Activated CD8-positive, alpha-beta memory T cell treated with anti-CD3 and anti-CD28 coated beads for 1 hour (primary cell): ENCODE data around the gene MAPKAP1.
"Not testable (repeated sequence)": the region's sequence is repeated elsewhere in the genome, so short reads cannot be mapped to it uniquely, and the experiment has no call there.

ENCODE experiments used
- DNase-seq, 2 donors: peaks; one replicate each; pipeline ENCODE4 v3.0.0-alpha.2; 2020; ENCODE audit warnings: low read depth in 1 of 2; ENCODE audit errors: extremely low read depth in 1 of 2

MAPKAP1 gene

DNA sequence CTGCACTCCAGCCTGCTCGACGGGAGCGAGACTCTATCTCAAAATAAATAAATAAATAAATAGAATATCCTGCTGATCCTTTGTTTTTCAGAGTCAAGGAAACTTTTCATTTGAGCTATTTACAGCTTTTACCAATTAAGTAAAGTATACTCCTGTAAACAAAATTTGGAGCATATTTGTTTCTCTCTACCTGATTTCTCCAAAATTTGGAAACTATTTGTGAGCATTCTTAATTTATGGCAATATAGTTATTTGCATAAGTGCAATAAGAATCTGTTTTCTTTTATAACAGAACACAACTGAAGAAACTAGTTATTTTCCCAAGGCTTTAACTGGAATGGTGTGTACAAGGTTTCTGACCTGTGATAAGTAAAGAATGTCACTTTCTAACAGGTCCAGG, 135.2 kb downstream of the MAPKAP1 start:
- DNase-seq: not testable (repeated sequence)

DNA sequence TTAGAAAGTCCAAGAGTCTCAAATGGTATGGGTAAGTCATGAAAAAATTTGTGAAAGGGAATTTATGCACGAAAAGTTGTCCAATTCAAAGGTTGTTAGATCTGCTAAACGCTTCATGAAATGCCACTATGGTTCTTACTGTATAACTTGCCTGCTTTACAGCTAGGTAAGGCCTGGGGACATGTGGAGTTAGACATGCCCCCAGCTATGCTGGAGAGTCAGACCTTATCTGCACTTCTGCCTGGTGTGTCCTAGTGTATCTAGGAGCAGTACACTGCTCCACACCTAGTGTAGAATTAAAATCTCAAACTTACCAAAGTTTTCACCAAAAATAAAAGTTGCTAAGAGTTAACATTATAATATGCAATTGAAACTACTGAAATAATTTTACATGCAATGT, 136.8 kb downstream of the MAPKAP1 start:
- DNase-seq: no peak

DNA sequence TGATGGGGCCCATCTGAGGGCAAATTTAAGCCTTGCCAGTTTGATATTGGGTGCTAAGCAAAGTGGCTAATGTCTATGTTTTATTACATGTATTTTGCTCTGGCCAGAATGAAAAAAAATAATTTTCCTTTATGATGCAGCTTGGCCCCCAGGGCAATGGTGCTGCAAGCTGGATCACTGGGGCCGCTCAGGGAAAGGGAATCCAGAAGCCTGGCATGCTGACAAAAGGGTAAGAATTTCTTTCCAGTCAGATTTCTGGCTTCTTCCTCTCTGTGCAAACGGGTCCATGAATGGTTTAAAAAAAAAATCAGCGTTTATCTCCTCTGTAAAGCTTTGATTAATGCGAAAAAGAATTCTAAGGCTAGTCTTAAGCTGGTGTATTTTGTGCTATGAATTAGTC, 138.4 kb downstream of the MAPKAP1 start:
- no peak for DNase-seq

DNA sequence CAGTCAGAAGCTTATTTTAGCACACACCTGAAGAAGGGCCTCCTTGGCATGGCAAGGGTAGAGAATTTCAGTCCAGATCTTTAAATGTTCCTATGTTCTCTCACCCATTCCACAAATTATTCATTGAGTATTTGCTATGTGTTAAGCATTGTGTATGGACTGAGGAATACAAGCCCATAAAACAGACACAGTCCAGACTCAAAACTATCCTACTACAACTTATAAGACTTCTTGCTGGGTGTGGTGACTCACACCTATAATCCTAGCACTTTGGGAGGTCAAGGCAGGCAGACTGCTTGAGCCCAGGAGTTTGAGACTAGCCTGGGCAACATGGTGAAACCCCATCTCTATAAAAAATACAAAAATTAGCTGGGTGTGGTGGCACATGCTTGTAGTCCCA, 141.0 kb downstream of the MAPKAP1 start:
- not testable (repeated sequence) for DNase-seq

DNA sequence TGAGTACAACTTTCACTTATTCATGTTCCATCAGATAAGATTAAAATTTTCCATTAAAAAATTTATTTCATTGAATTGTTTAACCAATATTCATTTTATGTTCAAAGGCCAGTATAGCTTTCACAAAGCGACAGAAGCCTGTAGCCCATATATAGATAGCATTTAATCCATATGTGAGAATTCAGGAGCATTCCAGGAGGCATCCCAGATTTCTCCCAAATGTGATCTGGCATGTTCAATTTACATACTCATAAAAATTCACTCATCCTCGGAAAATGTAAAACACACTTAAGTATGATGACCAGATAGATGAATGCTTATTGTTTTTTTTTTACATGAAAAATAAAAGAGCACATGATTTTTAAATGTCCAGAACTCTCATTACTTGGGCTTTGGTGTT, 141.9 kb downstream of the MAPKAP1 start:
- DNase-seq: no peak

DNA sequence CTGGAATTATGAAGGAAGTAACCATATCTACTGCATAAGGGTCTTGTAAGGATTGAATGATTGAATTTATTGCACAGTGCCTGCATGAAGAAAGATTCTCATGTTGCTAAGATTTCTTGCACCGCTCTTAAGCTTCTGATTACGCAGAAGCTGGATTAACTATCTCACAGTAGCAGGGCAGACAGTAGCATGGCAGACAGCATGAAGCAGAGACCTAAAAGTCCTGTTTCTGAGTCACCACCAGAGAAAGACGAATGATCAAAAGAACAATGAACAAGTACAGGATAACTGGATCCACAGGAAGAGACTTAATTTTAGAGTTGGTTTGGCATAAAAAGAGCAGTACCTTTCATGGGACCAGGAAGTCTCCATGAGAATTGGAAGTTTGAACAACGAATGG, 142.4 kb downstream of the MAPKAP1 start:
- no peak for DNase-seq

DNA sequence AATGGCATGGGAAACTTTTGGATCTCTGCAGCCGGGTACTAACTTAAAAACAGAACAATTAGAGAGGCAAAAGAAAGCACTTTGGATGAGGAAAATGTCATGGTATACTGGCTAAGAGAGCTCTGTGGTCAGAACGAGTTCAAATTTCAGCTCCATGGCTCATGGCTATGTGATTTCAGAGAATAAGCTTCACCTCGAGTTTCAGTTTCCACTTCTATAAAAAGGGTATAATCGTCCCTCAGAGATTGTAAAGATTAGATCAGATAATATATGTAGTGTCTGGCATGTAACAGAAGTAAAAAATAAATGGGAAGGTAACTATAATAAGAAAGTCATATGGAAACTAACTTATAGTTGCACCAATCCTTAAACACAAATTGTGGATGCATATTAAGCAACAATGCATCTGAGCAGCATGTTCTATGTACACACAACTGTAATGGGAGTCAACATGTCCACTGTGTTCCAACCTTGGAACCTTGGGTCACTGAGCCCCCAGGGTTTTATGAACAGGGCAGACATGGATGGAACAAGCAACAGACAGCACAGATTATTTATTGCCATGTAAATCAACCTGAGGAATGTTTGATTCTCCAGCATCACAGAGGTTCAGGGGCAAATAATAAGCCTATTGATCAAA, 145.4 kb downstream of the MAPKAP1 start:
- no peak for DNase-seq

DNA sequence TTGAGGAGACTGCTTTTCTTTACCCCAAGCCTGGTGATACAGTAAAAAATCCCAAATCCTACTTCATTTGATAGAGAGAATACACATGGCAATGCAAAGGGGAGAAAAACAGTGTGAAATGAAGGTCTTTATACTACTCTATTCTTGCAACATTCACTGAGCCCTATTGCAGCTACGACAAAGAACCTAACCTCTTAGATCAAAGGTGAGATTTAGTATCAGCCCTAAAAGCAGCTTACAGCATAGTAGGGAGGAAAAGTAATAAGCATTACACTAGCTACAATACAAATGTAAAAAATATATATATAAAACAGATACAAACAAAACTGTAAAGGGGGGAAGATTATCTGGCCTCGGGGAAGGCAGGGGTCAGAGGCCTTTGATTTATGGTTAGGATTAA, 147.1 kb downstream of the MAPKAP1 start:
- no peak for DNase-seq

DNA sequence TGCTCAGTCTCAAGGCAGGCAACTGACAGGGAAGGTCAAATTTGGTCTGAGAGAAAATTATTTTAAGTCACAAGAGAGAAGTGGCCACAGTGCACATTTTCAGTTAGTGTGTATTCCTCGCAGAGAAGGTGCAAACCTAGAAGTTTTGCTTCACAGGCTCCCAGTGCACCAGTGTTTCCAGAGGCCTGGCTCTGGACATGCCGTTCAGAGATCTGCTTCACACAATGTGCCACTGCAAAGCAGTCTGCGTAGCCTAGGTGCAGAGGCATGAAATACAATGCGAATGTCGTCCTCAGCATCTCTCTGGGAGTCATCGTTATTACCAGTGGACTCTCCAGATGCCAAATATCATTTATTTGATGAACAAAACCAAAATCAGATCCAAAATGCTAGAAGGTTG, 147.8 kb downstream of the MAPKAP1 start:
- DNase-seq: no peak

DNA sequence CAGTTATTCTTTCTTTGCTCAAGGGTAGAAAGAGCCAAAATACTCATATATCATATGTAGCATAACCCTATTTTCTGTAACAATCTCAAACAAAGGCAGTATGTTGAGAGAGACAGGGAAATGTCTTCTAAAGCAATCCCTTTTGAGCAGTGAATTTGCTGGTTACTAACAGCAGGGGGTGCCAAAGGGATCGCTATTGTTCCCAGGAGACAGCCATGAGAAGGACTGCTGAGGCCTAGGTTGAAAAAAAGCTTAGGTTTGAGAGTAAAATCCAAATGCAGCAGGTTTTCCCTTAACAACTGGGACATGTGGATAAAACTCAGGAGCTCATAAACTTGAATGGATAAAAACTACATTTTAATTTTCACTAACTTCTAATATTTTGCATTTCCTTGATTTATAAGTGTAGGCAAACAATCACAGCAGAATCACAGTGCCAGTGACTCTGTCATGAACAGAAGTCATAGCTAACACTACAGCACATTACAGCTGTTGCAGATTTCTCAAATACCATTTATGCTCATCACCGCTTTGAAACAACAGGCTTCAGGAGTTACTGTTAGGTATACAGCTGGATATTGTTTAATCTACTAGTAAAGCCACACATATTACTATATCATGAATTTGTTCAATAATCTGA, 148.4 kb downstream of the MAPKAP1 start:
- DNase-seq: no peak

DNA sequence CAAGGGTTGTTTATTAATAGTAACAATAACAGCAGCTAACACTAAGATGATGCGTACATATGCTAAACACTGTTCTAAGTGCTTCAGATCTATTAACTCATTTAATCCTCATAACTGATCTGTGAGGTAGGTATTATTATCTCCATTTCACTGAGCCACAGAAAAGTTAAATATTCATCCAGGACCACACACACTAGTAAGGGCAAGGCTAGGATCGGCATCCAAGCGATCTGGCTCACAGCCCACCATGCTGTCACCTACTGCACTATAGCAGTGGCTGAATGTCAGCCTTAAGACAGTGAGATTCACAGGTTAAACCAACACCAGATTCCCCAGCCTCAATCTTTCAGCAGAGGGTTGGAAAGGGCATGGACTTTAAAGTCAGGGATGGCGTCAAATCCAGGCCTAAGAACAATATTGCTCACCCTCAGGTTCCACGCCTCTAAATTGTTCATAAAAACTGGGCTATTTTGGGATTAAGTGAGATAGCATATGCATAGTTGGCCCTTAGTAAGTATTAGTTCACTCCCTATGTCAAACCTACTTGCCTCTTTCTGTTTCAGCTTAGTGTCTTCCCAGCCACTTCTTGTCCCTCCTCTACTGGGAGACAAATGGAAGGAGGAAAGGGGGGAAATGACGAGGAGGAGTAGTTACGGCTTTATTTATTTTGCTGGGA, 150.8 kb downstream of the MAPKAP1 start:
- DNase-seq: no peak

DNA sequence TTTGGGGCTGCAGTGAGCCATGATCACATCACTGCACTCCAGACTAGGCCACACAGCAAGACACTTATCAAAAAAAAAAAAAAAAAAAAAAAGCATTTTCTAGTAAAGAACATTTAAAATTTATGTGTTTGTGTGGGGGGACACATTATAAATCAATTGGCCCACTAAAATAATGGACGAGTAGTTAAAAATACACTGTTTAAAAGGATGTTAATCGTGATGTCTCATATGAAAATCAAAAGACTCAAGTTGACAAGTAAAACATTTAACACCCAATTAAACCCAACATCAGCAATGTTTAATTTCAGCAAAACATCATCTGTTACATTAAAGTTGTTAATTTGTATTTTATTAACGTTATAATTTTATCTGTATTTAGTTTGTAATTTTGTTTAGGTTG, 152.3 kb downstream of the MAPKAP1 start:
- DNase-seq: no peak

DNA sequence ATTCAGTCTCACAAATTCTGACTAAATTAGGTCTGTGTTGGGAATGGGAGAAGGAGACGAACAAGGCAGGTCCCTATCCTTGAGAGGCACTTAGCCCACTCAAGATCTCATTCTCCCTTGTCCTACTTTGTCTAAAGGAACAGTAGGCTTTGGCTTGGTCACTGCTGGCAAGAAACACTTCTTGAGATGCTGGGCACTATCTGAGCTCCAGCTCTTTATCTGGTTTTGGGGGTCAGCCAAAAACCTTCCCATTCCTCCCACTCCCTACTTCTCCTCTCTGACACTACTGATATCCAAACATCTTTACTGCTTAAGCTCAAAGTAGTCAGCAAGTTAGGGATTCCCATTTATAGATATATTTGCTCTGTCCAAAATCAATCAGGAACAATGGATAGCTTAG, 155.2 kb downstream of the MAPKAP1 start:
- DNase-seq: no peak

DNA sequence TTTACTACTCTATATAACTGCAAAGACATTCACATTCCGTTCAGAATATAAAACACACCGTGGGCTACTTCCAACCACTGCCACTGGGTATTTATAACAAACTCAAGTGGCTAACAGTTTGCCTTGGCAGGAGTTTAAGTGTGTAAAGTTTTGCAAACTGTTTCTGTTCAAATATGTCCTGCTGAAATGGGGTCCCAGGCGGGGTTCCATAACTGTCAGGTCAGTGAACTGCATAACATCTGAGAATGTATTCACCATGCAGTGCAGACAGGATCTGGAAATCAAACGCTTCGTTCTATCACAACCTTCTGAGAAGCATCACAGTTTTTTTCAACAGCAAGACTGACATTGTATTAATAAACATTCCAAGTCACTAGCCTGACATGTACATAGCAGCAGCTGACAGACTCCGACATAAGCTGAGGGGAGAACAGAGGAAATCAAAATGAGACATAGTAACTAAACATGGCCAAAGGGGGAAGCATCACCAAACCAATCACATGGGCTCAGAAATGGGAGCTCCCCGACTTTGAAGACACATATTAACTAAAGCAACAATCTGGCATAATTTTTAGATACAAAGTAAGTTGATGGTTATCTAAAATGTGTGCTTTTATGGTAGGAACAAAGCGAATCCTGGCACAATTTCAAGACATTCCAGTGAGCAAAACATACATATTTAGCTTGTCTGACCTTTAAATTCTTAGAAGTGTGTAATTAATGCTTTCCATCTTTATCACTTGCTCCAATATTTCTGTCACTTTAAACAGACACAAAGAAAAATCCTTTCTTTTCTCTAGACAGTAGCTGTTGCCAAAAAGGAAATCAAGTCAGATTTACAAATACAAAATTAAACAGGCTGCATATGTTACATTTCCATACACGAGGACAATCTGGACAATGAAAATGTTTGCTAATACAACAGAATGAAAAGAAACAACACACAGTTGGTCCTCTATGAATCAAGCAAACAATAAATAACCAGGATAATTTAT, 156.8 kb downstream of the MAPKAP1 start:
- no peak for DNase-seq

DNA sequence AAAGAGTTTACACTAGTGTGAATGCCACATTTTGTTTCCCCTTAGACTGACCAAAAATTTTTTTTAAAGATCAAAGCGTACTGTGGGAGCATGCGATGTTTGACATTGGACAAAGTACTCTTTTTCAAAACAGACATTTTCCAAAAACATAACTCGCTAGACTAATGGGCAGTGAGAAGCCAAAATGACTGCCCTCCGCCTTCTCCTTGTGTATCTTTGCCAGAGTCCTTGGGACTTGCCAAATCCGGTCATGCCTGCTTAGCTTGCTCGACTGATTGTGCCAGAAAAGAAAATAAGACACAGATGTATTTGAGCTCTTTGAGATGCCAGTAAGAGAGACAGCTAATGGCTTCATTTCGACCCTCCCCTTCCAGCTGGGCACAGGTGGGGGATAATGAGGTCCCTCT, 157.5 kb downstream of the MAPKAP1 start:
- no peak for DNase-seq

DNA sequence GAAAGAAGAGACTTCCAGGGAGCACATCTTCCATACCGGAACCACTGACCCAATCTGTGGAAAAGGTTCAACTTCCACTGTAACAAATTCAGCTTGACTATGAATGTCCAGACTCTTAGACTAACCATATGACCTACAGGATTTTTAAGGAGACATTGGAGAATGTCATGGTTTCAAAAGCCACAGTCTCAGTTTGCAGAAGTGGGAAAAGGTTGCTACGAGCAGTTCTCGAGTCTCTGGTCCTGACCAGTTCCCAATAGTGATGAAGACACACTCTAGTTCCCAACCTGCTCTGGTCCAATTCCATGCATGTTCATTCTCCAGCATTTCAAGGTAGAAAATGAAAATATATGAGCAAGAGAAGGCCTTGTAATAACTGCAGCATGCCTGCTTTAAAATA, 158.0 kb downstream of the MAPKAP1 start:
- DNase-seq: no peak

DNA sequence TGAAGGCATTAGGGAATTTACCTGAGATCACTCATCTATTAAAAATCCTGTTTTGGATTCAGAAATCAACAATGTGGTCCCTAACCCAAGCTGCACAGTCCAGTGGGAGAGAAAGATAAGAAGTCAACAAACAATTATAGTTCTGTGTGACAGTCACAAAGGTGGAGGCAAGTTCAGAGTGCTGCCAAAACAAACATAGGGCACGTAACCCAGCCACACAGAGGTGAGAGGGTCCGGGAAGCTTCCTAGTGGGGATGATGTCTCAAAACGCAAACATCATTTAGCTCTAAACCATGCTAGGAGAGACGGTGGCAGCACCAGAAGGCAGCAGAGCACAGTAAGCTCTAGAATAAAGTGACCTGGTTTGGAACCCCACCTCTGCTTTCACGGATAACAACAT, 158.9 kb downstream of the MAPKAP1 start:
- no peak for DNase-seq

DNA sequence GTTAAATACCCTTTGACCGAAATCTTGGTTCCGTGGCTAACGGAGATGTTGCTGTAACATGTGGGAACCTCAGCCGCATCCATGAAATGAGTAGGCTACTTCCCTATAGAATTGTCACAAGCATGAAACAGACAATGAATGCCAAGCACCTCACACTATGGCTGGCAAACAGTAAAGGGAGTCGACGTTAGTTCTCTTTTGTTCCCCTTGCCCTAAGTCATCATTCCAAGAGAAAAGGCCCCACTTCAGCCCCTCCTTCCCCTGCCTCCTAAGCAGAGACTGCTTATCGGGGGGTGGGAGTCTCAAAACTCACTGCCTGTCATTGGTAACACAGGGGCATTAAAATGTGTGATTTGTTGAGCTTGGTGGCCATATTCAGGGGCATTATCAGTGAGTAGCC, 159.6 kb downstream of the MAPKAP1 start:
- no peak for DNase-seq

DNA sequence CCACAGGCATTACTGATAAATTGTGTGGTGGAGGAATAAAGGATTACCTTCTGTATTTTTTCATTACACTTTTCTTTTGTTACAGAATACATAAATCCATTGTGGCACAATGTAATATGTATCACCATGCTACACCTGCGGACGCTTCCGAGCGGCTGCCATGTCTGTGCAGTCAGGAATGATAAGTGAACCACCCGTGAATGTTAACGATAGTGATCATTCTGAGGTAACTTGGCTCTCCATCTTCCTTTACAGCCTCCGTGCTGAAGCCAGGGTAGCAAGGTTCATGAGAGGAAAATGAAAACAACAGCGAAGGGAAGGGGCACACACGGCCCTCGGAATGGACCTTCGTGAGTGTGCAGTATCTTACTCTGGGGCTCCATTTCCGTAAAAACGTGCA, 161.2 kb downstream of the MAPKAP1 start:
- no peak for DNase-seq

DNA sequence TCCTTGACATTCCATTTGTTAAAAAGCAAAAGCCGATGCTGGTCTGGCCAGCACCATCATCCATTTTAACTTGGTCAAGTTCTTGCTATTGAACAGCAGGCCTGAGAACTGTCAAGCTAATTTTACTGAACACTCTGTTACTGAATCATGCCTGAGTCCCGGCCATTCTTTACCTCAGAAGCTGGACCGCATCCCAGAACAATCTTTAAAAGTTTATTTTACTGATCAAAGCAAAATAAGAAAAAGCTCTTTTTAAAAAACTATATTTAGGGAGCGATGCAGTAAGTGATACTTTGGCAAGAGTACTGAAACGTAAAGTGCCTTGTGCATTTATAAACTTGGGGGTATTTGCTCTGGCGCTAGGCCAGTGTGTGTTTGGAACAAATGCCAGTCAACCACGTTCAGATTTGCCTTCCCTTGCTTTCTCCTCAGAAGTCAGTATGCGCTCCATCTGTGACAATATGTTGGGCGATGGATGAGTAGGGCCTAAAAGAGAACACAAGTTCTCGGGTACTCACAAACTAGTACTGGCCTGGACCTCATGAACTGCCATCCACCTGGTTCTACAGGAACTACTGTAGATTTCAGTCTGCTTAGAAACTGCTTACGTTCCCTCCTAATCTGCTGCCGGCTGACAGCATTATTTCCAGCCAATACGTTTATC, 161.9 kb downstream of the MAPKAP1 start:
- no peak for DNase-seq

DNA sequence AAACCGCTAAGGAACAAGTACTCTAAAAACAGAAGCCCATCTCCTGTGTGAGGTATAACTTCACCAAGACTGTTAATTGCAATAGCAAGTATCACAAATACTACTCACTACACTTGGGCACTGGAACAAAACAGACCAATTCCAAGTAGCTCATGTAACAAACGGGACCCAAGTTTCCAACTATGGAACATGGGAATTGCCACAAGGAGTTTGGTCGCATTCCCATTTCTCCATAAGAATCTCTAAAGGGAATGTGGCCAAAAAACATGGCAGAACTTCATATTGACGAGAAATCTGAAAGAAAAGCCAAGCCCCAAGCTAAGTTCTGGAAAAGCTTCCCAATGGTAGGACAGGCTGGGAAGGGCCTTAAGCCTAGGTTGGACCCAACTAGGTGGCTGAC, 162.5 kb downstream of the MAPKAP1 start:
- DNase-seq: no peak
